Coronary artery (tissue), 2 donors: ENCODE results near the gene PDPK1.
A peak's percentile ranks its signal among the peaks of the same experiment; 100 is the strongest.
"Not testable (repeated sequence)": the region's sequence is repeated elsewhere in the genome, so short reads cannot be mapped to it uniquely, and the experiment has no call there.

ENCODE experiments used
- DNase-seq: peaks from one replicate; pipeline ENCODE4 v3.0.0-alpha.2; 2017; ENCODE audit warnings: low spot score
- H3K27ac ChIP-seq, 2 donors: fragments of 200-600 bp; sonication (generic); one replicate each; pipeline ENCODE4 v1.5.1; 2016 to 2019
- H3K4me3 ChIP-seq: fragments of 200-600 bp; sonication (generic); 2 replicates; pipeline ENCODE4 v1.5.1; 2016; ENCODE audit warnings: mild to moderate bottlenecking, moderate library complexity
- TF ChIP-seq, protein P1 (sequence below): fragments of 200-600 bp; sonication (generic); IDR thresholded peaks from one replicate; pipeline ENCODE4 v1.5.1; 2019; ENCODE audit warnings: antibody characterized with exemption

The PDPK1 gene

DNA sequence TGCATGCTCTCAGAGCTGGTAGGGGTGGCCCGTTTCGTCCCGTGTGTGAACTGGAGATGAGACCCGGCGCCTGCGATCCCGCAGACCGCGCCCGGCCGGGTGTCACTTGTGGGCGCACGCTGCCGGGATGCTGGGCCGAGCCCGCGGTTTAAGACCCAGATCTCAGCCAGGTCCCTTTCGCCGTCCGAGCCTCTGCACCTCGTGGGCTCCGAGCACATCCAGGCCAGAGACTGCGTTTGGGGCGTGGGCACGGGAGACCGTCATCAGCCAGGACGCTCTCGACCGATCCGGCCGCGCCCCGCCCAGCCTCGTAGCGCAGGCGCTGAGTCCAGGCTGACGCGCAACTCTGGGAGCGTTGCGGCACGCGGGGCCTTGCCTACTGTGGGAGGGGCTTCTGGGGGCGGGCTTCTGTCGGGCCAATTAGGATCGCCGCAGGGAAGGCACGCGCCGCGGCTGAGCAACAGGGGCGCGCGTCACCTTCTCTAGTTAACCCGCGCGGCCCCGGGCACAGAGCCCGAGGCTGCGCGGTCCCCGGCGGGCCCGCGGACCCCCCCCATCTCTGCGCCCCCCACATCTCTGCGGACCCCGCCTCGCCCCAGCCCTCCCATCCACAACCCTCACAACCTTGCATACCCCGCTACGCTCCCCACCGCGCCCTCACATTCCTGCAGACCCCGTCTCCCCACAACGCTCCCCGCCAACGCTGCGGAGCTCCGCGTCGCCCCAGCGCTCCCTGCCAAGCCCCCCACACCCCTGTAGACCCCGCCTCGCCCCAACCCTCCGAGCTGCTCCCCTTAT is 5.9 kb upstream of the PDPK1 start:
- Histone ChIP-seq H3K27ac (peak overlapping the region; percentile 96 to 99), H3K4me3 (peak overlapping the region; percentile 88)
- peak; percentile 99 for DNase-seq
- TF ChIP-seq, protein P1, sequence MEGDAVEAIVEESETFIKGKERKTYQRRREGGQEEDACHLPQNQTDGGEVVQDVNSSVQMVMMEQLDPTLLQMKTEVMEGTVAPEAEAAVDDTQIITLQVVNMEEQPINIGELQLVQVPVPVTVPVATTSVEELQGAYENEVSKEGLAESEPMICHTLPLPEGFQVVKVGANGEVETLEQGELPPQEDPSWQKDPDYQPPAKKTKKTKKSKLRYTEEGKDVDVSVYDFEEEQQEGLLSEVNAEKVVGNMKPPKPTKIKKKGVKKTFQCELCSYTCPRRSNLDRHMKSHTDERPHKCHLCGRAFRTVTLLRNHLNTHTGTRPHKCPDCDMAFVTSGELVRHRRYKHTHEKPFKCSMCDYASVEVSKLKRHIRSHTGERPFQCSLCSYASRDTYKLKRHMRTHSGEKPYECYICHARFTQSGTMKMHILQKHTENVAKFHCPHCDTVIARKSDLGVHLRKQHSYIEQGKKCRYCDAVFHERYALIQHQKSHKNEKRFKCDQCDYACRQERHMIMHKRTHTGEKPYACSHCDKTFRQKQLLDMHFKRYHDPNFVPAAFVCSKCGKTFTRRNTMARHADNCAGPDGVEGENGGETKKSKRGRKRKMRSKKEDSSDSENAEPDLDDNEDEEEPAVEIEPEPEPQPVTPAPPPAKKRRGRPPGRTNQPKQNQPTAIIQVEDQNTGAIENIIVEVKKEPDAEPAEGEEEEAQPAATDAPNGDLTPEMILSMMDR, result no peak

DNA sequence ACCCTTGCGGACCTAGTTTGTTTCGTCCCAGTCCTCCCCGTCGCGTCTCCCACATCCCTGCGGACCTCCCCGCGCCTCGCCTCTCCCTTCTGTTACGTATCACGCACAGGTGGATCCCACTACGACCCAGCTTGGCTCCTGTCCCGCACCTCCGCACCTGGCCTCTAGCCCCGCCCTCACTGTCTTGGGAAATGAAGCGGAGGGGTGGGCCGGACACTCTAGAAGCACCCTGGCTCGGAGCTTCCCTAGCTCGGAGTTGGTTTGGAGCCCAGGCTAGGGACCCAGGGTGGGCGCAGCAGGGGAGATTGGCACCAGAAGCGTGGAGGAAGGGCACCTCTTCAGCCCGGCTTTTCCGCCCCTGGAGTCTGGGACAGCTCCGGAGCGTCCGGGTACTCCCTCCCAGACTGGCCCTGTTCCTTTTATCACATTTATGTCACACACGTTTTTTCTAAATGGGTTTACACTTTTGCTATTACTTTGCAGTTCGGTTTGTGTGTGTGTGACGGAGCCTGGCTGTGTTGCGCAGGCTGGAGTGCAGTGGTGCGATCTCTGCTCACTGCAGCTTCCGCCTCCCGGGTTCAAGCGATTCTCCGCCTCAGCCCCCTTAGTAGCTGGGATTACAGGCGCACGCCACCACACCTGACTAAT is 5.2 kb upstream of the PDPK1 start:
- TF ChIP-seq, protein P1, result no peak
- H3K27ac ChIP-seq, result peak overlapping the region; percentile 96 to 99
- peak overlapping the region; percentile 88 for H3K4me3 ChIP-seq
- peak; percentile 85 for DNase-seq

DNA sequence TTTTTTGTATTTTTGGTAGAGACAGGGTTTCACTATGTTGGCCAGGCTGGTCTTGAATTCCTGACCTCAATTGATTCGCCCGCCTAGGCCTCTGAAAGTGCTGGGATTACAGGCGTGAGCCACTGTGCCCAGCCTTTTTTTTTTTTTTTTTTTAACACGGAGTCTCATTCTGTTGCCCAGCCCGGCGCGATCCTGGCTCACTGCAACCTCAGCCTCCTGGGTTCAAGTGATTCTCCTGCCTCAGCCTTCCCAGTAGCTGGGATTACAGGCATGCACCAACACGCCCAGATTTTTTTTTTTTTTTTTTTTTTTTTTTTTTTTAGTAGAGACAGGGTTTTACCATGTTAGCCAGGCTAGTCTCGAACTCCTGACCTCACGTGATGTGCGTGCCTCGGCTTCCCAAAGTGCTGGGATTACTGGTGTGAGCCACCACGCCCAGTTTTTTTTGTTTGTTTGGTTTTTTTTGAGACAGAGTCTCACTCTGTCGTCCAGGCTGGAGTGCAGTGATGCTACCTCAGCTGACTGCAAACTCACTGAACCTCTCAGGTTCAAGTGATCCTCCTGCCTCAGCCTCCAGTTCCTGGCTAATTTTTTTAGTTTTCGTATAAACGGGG is 4.6 kb upstream of the PDPK1 start:
- not testable (repeated sequence) for DNase-seq
- peak overlapping the region; percentile 96 to 99 for H3K27ac ChIP-seq
- peak overlapping the region; percentile 88 for H3K4me3 ChIP-seq

DNA sequence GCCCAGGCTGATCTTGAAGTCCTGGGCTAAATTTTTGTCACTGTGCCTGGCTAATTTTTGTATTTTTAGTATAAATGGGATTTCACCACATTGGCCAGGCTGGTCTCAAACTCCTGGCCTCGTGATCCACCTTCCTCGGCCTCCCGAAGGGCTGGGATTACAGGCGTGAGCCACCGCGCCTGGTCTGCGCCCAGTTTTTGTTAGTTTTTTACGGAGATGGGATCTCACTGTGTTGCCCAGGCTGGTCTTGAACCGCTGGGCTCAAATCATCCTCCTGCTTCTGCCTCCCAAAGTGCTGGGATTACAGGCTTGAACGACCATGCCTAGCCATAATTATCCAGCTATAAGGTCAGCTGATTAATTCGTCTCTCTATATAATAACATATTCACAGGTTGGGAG is 3.9 kb upstream of the PDPK1 start:
- TF ChIP-seq, protein P1, result no peak
- H3K27ac ChIP-seq, result no peak overlapping the region
- DNase-seq, result no peak
- no peak overlapping the region for H3K4me3 ChIP-seq

DNA sequence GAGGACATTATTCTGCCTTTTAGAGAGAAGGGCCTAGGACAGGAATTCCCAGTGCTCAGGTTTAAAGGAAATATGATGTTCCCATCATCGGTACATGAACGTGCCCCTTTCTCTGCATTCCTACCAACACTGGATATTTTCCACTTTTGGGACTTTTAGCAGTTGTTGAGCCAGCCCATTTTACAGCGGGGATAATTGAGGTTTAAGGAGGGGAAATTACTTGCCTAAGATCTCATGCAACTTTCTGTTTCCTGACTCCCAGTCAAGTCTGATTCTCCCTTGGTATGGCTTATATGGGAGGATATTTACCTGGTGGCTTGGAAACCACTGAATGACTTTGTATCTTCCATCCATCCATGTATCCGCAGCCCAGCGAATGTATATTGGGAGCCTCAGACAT is 3.5 kb upstream of the PDPK1 start:
- H3K4me3 ChIP-seq, DNase-seq, H3K27ac ChIP-seq: not testable (repeated sequence)

DNA sequence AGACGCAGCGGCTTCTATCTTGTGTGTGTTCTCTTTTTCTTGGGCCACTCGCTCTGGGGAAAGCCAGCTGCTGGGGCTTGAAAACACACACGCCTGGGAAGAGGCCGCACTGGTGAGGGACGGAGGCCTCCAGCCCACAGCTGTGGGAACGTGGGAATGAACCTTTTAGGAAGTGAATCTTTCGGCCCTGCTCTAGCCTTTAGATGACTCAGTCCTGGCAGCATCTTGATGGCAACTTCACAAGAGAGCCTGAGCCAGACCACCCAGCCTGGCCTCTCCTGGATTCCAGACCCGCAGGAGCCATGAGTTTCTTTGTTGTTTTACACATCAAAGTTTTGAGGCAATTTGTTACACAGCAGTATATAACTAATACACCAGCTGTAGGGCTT is 2.2 kb upstream of the PDPK1 start:
- Histone ChIP-seq H3K4me3 (no peak overlapping the region), H3K27ac (peak overlapping the region in 1 of 2 donors; percentile 83)
- DNase-seq, result peak; percentile 77
- TF ChIP-seq, protein P1, result no peak

DNA sequence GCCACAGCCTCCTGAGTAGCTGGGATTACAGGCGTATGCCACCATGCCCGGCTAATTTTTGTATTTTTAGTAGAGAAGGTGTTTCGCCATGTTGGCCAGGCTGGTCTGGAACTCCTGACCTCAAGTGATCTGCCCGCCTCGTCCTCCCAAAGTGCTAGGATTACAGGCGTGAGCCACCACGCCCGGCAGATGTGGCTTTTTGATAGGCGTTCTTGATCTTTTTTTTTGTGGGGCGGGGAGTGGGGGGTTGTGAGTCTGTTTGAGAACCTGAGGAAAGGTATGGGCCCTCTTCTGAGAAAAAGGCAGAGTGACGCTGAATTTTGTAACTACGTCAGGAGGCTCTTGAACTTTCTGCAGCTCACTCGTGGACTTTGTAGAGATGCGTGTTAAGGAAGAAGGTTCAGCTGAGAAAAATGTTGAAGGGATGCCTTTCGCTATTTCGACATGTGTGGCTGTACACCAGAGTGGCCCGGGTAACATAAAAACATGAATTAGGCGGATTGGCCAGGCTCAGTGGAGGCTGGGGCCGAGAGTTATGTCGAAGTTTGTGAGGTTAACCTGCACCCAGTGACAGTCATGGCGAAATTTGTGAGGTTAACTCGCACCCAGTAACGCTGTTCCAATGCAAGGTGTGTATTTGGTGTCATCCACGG is 1.5 kb downstream of the PDPK1 start:
- DNase-seq, H3K27ac ChIP-seq: not testable (repeated sequence)
- H3K4me3 ChIP-seq, result peak overlapping the region; percentile 98

DNA sequence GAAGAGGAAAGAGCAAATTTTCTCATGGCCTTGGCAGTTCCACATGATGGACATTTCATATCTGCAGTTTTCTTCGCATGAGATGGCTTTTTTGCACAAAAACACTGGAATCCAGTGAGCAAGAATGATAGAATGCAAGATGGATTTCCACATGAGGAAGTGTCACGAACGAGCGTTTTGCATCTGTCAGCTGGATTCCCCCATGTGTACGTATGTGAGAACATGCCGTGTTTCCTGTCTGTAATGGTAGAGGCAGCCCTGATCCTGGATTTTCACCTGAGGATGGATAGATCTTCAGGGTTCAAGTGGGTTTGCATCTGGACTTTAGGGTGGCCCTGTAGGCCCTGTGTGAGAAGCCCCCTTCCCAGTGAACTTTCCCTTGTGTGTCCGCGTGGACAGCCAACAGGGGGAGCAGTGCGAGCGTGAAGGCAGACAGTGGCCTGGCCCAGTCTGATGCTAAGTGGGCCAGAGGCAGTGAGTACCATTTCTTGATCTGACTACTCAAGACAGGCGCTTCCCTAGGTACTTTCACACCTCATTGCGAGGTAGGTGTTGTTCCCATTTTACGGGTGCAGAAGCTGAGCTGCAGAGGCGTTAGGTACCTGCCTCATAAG is 2.1 kb downstream of the PDPK1 start:
- not testable (repeated sequence) for H3K27ac ChIP-seq, DNase-seq
- H3K4me3 ChIP-seq, result peak overlapping the region; percentile 98

DNA sequence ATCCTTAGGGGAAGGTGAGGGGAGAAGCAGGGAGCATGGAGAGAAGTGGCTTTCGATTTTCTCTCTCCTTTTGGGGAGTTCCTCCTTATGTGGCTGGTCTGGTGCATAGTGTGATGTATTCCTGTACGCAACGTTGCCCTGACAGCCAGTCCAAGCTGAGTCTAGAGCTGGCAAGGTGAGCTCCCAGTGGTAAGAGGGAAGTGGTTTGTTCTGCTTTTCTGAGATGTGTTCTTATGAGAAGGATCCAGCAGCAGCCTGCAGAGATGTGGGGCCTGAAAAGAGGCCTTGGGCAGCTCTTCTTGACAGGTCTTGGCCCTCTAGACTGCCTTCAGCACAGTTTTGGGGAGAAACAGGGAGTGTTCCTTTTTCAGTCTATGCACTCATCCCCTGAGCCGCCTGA is 3.1 kb downstream of the PDPK1 start:
- not testable (repeated sequence) for DNase-seq, H3K4me3 ChIP-seq, H3K27ac ChIP-seq

DNA sequence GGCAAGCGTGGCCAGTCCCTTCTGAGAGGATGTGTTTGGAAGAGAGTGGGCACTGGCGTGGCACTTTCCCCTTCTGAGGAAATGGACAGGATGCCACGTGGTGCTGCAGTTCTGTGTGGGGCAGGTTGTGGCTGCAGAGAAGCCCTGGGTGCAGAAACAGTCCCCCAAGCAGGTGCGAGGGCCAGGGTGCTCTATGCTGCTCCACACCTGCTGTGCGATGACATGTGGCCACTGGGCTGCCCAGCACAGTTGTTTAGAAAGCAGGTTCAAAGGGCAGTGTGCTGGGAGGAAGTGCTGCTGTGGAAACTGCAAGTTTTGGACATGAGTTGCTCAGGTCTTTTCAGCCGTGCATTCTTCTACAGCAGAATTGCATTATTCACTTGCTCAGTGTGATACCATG is 3.6 kb downstream of the PDPK1 start:
- not testable (repeated sequence) for H3K4me3 ChIP-seq, H3K27ac ChIP-seq, DNase-seq

DNA sequence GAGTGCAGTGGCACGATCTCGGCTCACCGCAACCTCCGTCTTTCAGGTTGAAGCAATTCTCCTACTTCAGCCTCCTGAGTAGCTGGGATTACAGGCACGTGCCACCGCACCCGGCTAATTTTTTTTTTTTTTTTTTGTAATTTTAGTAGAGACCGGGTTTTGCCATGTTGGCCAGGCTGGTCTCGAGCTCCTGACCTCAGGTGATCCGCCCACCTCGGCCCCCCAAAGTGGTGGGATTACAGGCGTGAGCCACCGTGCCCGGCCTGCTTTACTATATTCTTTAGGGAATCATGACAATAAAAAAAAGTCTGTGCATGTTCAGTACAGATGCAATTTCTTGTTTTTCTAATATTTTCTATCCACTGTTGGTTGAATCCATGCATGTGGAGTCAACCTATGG is 6.0 kb downstream of the PDPK1 start:
- H3K27ac ChIP-seq, DNase-seq, H3K4me3 ChIP-seq: not testable (repeated sequence)

DNA sequence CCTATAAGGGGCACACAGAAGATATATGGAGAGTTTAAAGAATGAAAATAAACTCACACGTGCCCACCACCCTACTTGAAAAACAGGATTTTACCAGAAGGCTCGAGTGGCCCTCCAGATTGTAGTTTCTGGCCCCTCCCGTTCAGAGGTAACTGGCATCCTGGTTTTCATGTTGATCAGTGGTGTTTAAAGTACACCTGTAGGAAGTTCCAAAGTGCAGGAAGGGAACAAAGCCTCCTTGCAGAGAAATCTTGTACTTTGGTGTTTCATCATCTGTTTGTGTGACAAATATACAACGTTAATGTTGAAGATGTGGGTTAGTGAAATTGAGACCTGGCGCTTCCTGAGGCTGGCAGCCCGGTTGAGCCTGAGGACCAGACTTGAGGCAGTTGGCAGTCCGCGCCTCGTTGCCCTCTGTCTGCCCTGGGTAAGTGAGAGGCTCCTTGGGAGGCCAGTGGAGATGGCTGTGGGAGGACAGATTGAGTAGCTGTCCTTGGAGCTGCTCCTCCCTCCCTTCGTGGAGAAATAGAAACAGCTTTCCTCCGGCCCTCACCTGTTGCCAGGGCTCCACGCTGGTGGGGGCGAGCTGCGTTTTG is 12.6 kb downstream of the PDPK1 start:
- not testable (repeated sequence) for DNase-seq, H3K4me3 ChIP-seq, H3K27ac ChIP-seq

DNA sequence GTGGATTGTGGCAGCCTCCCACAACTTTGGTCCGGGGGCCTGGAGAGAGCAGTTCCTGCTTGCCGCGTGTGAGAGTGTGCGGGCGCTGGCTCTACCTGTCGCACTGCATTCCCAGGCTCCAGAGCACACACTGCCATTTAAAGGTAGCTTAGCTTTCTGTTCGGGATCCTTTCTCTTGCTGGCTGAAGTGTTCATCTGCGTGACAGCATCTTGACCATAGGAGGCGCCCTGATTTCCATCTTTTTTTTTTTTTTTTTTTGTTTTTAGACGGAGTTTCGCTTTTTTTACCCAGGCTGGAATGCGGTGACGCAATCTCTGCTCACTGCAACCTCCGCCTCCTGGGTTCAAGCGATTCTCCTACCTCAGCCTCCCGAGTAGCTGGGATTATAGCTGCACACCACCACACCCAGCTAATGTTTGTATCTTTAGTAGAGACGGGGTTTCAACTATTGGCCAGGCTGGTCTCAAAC is 13.6 kb downstream of the PDPK1 start:
- H3K4me3 ChIP-seq, H3K27ac ChIP-seq: not testable (repeated sequence)

More for the DNA sequence above, 13.6 kb downstream of the PDPK1 start:
- not testable (repeated sequence) for DNase-seq
